Sigmoid colon (tissue), 3 donors: ENCODE measurements around the gene CSTPP1.

Source experiments
- POLR2A ChIP-seq, 2 donors: fragments of 450-650 bp; IDR thresholded peaks; one replicate each; pipeline ENCODE4 v1.6.1; 2016; ENCODE audit warnings: antibody characterized with exemption in 2 of 2, mild to moderate bottlenecking in 2 of 2, moderate library complexity in 2 of 2
- TF ChIP-seq, protein P1 (sequence below), 4 experiments: fragments of 450-650 bp in 3 of 4; fragments of 200-600 bp in 1 of 4; IDR thresholded peaks; one replicate each; pipeline ENCODE4 v1.5.1; 2016 to 2019; ENCODE audit warnings: antibody characterized with exemption in 4 of 4, mild to moderate bottlenecking in 3 of 4, moderate library complexity in 2 of 4

DNA sequence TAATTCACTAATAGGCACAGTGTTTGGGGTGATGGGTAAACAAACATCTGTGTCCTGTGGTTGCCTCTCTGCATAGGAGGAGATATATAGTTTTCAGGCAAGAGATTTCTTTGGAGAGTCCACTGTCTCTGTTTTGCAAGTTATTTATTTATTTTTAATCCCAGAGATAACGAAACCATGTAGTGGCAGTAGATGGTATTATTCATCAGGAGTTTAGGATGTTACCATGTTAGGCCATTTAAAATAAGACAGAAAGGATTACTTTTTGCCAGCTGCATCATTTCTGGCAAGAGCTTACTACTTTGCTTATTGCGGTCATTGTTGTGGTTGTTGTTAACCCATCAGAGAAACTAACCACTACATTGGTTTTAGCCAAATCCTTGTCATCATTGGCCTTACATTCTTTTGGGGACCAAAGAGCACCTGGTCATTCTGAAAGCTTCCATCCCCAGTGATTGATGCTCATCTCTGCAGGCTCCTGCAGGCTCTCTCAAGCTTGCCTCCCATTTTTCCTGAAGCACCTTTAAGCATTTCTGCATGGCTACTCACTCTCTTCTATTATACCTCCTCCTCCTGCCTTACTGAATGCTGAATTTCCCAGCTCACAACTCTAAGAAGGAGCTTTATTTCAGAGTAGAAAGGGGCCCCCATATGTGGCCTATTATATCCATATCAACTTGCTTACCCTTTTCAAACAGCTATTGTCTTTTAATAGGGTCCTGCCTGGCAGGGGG, 84.4 kb downstream of the CSTPP1 start:
- no peak for TF ChIP-seq POLR2A (IDR thresholded peaks at IDR 0.05)
- TF ChIP-seq, protein P1, sequence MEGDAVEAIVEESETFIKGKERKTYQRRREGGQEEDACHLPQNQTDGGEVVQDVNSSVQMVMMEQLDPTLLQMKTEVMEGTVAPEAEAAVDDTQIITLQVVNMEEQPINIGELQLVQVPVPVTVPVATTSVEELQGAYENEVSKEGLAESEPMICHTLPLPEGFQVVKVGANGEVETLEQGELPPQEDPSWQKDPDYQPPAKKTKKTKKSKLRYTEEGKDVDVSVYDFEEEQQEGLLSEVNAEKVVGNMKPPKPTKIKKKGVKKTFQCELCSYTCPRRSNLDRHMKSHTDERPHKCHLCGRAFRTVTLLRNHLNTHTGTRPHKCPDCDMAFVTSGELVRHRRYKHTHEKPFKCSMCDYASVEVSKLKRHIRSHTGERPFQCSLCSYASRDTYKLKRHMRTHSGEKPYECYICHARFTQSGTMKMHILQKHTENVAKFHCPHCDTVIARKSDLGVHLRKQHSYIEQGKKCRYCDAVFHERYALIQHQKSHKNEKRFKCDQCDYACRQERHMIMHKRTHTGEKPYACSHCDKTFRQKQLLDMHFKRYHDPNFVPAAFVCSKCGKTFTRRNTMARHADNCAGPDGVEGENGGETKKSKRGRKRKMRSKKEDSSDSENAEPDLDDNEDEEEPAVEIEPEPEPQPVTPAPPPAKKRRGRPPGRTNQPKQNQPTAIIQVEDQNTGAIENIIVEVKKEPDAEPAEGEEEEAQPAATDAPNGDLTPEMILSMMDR (IDR thresholded peaks at IDR 0.05): no peak
